ENCODE results near the gene AP2S1.

The AP2S1 gene

DNA sequence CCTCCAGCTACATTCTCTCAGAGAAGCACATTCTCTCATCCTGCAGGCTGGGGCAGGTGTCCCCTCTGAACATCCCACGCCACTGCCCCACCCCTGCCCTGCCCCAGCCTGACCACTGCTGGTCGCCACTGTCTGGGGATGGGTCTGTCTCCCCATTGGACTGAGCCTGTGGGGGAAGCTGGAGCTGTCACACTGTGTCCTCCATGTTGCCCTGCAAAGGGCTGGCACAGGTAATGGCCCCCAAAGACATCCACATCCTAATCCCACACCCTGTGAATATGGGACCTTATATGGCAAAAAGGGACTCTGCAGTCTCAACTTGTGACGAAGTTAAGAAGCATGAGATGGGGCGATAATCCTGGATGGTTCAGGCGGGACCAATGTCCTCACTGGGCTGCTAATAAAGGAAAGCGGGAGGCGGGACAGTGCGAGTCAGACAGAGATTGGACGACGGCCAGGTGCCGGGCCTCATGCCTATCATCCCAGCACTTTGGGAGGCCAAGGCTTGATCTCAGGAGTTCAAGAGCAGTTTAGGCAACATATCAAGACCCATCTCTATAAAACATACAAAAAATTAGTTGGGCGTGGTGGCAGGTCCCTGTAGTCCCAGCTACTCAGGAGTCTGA, 9.1 kb downstream of the AP2S1 start:
- ChIA-PET POLR2A (interaction anchor here (1.0 to 2.4 kb wide), 6 partner anchors 9 to 151 kb away, joined by 3 to 50 read pairs (median 7); partner anchors contain the start of genes AP2S1 and SLC1A5), CTCF (interaction anchor here (0.6 to 4.1 kb wide), 23 partner anchors 9 to 842 kb away, joined by 3 to 83 read pairs (median 6); partner anchors contain the start of genes AP2S1 and SLC1A5)
- Histone ChIP-seq H3K36me3 (ENCODE audit: control insufficient read depth in 2 of 2, insufficient read depth in 1 of 2, low read length in 2 of 2) (peaks cover 37 to 64% of the 10 kb centered on the region in 2 experiments; a peak in 2 of 3 replicates), H3K4me3 (ENCODE audit: low read depth, low read length) (no peak overlapping the region), H3K4me1 (ENCODE audit: control insufficient read depth, insufficient read depth, low read length) (peaks cover 7% of the 10 kb centered on the region), H3K9me3 (ENCODE audit: control insufficient read depth, insufficient read depth, low read depth, low read length) (no peaks in the 10 kb centered on the region), H3K27ac (ENCODE audit: extremely low read depth, low read depth, low read length) (no peak overlapping the region; the same call in 1 of the 2 replicates)
- TF ChIP-seq HOXD13 (CRISPR knock-in tag; IDR thresholded peaks at IDR 0.05; ENCODE audit: borderline replicate concordance) (no peak), ZNF302 (tag by site-specific recombination; IDR thresholded peaks at IDR 0.05; ENCODE audit: low read depth) (no peak), KLF9 (tag by site-specific recombination; IDR thresholded peaks at IDR 0.05; ENCODE audit: low read depth) (peak; percentile 59), SP2 (tag by site-specific recombination; IDR thresholded peaks at IDR 0.05) (peak; percentile 53), ZNF629 (tag by site-specific recombination; IDR thresholded peaks at IDR 0.05) (0 out of 2 replicates have a peak, but pooled peaks have one; percentile 20), ZBTB17 (tag by site-specific recombination; IDR thresholded peaks at IDR 0.05) (0 out of 2 replicates have a peak, but pooled peaks have one; percentile 28), ZNF335 (tag by site-specific recombination; conservative IDR thresholded peaks at IDR 0.05) (peak; percentile 18; the same call in 1 of the 2 replicates), ZNF10 (tag by site-specific recombination; IDR thresholded peaks at IDR 0.05) (no peak), SP7 (tag by site-specific recombination; IDR thresholded peaks at IDR 0.05) (peak; percentile 78), GLIS1 (tag by site-specific recombination; IDR thresholded peaks at IDR 0.05) (peak; percentile 83), KLF1 (tag by site-specific recombination; IDR thresholded peaks at IDR 0.05) (peak; percentile 55; the same call in 1 of the 2 replicates), KLF16 (tag by site-specific recombination; IDR thresholded peaks at IDR 0.05) (0 out of 2 replicates have a peak, but pooled peaks have one; percentile 38)
- TF ChIP-seq, protein P1, sequence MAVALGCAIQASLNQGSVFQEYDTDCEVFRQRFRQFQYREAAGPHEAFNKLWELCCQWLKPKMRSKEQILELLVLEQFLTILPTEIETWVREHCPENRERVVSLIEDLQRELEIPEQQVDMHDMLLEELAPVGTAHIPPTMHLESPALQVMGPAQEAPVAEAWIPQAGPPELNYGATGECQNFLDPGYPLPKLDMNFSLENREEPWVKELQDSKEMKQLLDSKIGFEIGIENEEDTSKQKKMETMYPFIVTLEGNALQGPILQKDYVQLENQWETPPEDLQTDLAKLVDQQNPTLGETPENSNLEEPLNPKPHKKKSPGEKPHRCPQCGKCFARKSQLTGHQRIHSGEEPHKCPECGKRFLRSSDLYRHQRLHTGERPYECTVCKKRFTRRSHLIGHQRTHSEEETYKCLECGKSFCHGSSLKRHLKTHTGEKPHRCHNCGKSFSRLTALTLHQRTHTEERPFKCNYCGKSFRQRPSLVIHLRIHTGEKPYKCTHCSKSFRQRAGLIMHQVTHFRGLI (tag by site-specific recombination; IDR thresholded peaks at IDR 0.05), result peak; percentile 60; the same call in 1 of the 2 replicates
- TF ChIP-seq, protein P2, sequence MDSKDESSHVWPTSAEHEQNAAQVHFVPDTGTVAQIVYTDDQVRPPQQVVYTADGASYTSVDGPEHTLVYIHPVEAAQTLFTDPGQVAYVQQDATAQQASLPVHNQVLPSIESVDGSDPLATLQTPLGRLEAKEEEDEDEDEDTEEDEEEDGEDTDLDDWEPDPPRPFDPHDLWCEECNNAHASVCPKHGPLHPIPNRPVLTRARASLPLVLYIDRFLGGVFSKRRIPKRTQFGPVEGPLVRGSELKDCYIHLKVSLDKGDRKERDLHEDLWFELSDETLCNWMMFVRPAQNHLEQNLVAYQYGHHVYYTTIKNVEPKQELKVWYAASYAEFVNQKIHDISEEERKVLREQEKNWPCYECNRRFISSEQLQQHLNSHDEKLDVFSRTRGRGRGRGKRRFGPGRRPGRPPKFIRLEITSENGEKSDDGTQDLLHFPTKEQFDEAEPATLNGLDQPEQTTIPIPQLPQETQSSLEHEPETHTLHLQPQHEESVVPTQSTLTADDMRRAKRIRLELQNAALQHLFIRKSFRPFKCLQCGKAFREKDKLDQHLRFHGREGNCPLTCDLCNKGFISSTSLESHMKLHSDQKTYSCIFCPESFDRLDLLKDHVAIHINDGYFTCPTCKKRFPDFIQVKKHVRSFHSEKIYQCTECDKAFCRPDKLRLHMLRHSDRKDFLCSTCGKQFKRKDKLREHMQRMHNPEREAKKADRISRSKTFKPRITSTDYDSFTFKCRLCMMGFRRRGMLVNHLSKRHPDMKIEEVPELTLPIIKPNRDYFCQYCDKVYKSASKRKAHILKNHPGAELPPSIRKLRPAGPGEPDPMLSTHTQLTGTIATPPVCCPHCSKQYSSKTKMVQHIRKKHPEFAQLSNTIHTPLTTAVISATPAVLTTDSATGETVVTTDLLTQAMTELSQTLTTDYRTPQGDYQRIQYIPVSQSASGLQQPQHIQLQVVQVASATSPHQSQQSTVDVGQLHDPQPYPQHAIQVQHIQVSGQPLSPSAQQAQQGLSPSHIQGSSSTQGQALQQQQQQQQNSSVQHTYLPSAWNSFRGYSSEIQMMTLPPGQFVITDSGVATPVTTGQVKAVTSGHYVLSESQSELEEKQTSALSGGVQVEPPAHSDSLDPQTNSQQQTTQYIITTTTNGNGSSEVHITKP (tag by site-specific recombination; IDR thresholded peaks at IDR 0.05), result peak; percentile 78
- TF ChIP-seq, protein P3, sequence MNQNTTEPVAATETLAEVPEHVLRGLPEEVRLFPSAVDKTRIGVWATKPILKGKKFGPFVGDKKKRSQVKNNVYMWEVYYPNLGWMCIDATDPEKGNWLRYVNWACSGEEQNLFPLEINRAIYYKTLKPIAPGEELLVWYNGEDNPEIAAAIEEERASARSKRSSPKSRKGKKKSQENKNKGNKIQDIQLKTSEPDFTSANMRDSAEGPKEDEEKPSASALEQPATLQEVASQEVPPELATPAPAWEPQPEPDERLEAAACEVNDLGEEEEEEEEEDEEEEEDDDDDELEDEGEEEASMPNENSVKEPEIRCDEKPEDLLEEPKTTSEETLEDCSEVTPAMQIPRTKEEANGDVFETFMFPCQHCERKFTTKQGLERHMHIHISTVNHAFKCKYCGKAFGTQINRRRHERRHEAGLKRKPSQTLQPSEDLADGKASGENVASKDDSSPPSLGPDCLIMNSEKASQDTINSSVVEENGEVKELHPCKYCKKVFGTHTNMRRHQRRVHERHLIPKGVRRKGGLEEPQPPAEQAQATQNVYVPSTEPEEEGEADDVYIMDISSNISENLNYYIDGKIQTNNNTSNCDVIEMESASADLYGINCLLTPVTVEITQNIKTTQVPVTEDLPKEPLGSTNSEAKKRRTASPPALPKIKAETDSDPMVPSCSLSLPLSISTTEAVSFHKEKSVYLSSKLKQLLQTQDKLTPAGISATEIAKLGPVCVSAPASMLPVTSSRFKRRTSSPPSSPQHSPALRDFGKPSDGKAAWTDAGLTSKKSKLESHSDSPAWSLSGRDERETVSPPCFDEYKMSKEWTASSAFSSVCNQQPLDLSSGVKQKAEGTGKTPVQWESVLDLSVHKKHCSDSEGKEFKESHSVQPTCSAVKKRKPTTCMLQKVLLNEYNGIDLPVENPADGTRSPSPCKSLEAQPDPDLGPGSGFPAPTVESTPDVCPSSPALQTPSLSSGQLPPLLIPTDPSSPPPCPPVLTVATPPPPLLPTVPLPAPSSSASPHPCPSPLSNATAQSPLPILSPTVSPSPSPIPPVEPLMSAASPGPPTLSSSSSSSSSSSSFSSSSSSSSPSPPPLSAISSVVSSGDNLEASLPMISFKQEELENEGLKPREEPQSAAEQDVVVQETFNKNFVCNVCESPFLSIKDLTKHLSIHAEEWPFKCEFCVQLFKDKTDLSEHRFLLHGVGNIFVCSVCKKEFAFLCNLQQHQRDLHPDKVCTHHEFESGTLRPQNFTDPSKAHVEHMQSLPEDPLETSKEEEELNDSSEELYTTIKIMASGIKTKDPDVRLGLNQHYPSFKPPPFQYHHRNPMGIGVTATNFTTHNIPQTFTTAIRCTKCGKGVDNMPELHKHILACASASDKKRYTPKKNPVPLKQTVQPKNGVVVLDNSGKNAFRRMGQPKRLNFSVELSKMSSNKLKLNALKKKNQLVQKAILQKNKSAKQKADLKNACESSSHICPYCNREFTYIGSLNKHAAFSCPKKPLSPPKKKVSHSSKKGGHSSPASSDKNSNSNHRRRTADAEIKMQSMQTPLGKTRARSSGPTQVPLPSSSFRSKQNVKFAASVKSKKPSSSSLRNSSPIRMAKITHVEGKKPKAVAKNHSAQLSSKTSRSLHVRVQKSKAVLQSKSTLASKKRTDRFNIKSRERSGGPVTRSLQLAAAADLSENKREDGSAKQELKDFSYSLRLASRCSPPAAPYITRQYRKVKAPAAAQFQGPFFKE (tag by site-specific recombination; IDR thresholded peaks at IDR 0.05; ENCODE audit: borderline replicate concordance), result no peak
- TF ChIP-seq, protein P4, sequence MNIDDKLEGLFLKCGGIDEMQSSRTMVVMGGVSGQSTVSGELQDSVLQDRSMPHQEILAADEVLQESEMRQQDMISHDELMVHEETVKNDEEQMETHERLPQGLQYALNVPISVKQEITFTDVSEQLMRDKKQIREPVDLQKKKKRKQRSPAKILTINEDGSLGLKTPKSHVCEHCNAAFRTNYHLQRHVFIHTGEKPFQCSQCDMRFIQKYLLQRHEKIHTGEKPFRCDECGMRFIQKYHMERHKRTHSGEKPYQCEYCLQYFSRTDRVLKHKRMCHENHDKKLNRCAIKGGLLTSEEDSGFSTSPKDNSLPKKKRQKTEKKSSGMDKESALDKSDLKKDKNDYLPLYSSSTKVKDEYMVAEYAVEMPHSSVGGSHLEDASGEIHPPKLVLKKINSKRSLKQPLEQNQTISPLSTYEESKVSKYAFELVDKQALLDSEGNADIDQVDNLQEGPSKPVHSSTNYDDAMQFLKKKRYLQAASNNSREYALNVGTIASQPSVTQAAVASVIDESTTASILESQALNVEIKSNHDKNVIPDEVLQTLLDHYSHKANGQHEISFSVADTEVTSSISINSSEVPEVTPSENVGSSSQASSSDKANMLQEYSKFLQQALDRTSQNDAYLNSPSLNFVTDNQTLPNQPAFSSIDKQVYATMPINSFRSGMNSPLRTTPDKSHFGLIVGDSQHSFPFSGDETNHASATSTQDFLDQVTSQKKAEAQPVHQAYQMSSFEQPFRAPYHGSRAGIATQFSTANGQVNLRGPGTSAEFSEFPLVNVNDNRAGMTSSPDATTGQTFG (tag by site-specific recombination; IDR thresholded peaks at IDR 0.05; ENCODE audit: borderline replicate concordance), result no peak

Data from HEK293 (cell line).